ENCODE results near the gene EXOSC1. TPM values are rescaled to one million over a fixed set of nuclear protein-coding genes. Genes with fewer than 3 reads are reported as not detected.

EXOSC1 gene
- total and polyA plus RNA-seq, 2 of the 13 experiments (the other 11 are each of a cell fraction or from before 2014, with no cell fraction given) = 36.3 to 39.9 TPM

DNA sequence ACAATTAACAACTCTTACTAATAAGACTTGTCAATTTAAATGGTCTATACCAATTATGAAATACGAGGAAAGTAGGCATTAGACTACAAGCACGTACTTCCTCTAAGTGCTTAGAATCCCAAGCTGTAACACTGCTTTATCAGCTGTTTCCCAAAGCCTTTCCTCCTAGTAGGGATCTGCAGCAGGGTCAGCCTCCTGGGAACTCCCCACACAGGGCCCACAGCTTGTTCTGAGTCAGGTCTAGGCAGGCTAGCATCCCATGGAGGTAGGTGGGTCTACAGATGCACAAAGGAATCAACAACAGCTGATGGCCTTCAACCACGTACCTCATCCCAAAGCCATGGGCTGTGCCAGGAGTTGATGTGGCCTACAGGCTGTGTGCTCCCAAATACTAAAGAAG is 37.7 kb upstream of the EXOSC1 start:
- ChIA-PET CTCF (ENCODE audit: low intra/inter-chr PET ratio, low total read pairs) (no interaction called here), POLR2A (no interaction called here)
- Histone ChIP-seq H3K9ac (ENCODE audit: insufficient read depth, low read depth, low read length) (no peak overlapping the region), H3K36me3 (replicated peaks in 1 of 2; ENCODE audit: control insufficient read depth in 1 of 2, insufficient read depth in 2 of 2, low read length in 2 of 2) (peaks cover 11 to 50% of the 10 kb centered on the region in 2 experiments), H3K4me1 (ENCODE audit: insufficient read depth, low read length) (peaks cover 22% of the 10 kb centered on the region), H3K4me3 (replicated peaks in 1 of 3; ENCODE audit: insufficient read depth in 1 of 3, low read depth in 2 of 3, low read length in 3 of 3) (no peak overlapping the region), H3K27ac (ENCODE audit: extremely low read length, insufficient read depth, low read length) (no peak overlapping the region), H3K9me3 (ENCODE audit: low read length) (no peaks in the 10 kb centered on the region), H3K4me2 (ENCODE audit: low read depth, low read length) (no peak overlapping the region), H3K79me2 (ENCODE audit: insufficient read depth, low read length) (peaks cover 37% of the 10 kb centered on the region), H3K27me3 (ENCODE audit: control insufficient read depth in 1 of 2, insufficient read depth in 2 of 2, low read length in 2 of 2) (no peaks in the 10 kb centered on the region), H4K20me1 (ENCODE audit: insufficient read depth, low read length) (no peaks in the 10 kb centered on the region), H2AFZ (ENCODE audit: low read length) (no peak overlapping the region)
- intact Hi-C loops (cut with micrococcal nuclease; ENCODE audit: unreplicated experiment) (no loop called here), in situ Hi-C loops (cut with HindIII; ENCODE audit: extremely low pct_ligation_motif_present, low pct_unique_long_range_greater_than_20kb) (no loop called here)
- ATAC-seq (no peak), DNase-seq (ENCODE audit: low spot score) (no peak), FAIRE-seq (no peak)
- TF ChIP-seq ZNF709 (CRISPR knock-in tag; IDR thresholded peaks at IDR 0.05) (no peak), ZNF891 (CRISPR knock-in tag; IDR thresholded peaks at IDR 0.05) (no peak), MXD4 (CRISPR knock-in tag; IDR thresholded peaks at IDR 0.05) (no peak), TAF1 (CRISPR knock-in tag; IDR thresholded peaks at IDR 0.05) (no peak), ZNF317 (CRISPR knock-in tag; IDR thresholded peaks at IDR 0.05) (no peak), HOXA3 (CRISPR knock-in tag; IDR thresholded peaks at IDR 0.05) (no peak), REL (CRISPR knock-in tag; conservative IDR thresholded peaks at IDR 0.05) (no peak), ZNF557 (CRISPR knock-in tag; IDR thresholded peaks at IDR 0.05) (no peak), ZNF546 (CRISPR knock-in tag; conservative IDR thresholded peaks at IDR 0.05) (no peak), ZNF549 (CRISPR knock-in tag; IDR thresholded peaks at IDR 0.05) (no peak), ELF1 (CRISPR knock-in tag; IDR thresholded peaks at IDR 0.05) (no peak), ZNF205 (CRISPR knock-in tag; IDR thresholded peaks at IDR 0.05) (no peak)
- TF ChIP-seq, protein P1, sequence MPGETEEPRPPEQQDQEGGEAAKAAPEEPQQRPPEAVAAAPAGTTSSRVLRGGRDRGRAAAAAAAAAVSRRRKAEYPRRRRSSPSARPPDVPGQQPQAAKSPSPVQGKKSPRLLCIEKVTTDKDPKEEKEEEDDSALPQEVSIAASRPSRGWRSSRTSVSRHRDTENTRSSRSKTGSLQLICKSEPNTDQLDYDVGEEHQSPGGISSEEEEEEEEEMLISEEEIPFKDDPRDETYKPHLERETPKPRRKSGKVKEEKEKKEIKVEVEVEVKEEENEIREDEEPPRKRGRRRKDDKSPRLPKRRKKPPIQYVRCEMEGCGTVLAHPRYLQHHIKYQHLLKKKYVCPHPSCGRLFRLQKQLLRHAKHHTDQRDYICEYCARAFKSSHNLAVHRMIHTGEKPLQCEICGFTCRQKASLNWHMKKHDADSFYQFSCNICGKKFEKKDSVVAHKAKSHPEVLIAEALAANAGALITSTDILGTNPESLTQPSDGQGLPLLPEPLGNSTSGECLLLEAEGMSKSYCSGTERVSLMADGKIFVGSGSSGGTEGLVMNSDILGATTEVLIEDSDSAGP (CRISPR knock-in tag; IDR thresholded peaks at IDR 0.05; ENCODE audit: borderline replicate concordance) = no peak
- TF ChIP-seq, protein P2, sequence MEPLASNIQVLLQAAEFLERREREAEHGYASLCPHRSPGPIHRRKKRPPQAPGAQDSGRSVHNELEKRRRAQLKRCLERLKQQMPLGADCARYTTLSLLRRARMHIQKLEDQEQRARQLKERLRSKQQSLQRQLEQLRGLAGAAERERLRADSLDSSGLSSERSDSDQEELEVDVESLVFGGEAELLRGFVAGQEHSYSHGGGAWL (CRISPR knock-in tag; IDR thresholded peaks at IDR 0.05) = no peak
- BruUV-seq (replicated peaks) = no TSS peak
- WGBS (ENCODE audit: low lambda C conversion rate) = 98% methylated on average over 2 of the region's 3 CpGs

Data from HepG2 (cell line).